GM21423 (cell line): ENCODE measurements around the gene COL15A1.

ENCODE experiments used
- ATAC-seq: cut with Tn5 transposase; IDR thresholded peaks from one replicate; pipeline ENCODE4 v1.9.1; 2021; ENCODE audit warnings: mild to moderate bottlenecking, moderate library complexity; ENCODE audit not compliant: unreplicated experiment

COL15A1 gene

DNA sequence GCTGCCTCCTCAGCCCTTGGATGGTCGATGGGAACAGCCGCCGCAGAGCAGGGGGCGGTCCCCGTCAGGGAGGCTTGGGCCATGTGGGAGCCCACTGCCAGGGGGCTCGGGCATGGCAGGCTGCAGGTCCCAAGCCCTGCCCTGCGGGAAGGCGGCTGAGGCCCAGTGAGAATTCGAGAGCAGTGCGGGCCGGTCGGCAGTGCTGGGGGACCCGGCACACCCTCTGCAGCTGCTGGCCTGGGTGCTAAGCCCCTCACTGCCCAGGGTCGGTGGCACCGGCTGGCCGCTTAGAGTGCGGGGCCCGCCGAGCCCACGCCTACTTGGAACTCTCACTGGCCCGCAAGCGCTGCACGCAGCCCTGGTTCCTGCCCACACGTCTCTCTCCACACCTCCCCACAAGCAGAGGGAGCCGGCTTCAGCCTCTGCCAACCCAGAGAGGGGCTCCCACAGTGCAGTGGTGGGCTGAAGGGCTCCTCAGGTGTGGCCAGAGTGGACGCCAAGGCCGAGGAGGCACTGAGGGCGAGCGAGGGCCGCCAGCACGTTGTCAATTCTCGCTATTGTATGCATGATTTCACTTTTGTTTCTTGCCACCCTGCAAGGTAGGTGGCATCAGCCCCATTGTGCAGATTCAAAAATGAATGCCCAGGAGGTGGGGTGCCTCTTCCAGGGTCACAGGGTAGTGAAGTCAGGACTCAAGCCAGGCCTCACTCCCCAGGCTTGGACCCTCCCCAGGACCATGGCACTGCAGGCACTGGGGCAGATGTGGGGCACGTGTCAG, 48.6 kb downstream of the COL15A1 start:
- no peak for ATAC-seq

DNA sequence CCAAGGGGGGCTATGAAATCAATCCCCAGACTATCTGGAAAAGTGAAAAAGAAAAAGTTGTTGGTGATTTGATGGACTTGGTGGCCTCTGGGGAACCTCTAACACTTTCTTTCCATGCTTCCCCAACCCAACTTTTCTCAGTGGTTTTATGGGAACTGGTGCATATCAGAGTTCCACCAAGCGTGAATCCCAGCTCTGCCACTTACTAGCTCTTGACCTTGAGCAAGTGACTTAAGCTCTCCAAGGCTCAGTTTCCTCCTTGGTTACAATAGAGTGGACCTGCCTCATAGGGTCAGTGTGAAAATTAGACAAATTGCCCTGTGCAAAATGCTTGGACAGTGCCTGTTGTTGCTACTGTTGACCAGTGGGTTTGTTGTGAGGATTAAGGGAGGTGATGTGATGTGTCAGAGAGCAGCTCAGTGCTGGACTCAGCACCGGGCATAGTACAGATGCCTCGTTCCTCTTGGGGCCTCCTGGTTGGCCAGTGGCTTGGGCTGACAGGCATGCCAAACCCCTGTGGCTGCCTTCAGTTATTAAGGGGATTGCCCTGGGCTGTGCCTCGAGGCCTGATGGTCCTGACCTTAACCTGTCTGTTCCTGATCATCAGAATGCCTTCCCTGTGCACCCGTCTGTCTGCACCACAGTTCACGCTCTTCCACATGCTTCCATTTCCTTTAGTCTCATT, 49.3 kb downstream of the COL15A1 start:
- peak; percentile 27 for ATAC-seq

DNA sequence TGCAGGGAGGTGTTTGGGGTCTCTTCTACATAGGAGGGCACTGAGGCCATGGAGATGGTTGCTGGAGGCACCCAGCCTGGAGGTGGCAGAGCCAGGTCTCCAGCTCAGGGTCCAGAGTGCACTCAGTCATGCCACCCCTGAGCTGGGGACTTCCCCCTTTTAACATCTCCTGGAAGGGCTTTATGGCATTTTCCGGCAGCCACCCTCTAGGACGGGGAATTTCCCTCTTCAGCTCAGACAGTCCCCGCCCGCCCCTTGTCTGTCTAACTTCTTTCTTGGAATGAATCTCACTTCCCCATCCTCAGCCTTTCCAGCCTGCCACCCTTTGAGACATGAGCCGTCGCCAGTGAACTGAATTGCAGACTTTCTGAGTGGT, 49.9 kb downstream of the COL15A1 start:
- peak; percentile 82 for ATAC-seq

DNA sequence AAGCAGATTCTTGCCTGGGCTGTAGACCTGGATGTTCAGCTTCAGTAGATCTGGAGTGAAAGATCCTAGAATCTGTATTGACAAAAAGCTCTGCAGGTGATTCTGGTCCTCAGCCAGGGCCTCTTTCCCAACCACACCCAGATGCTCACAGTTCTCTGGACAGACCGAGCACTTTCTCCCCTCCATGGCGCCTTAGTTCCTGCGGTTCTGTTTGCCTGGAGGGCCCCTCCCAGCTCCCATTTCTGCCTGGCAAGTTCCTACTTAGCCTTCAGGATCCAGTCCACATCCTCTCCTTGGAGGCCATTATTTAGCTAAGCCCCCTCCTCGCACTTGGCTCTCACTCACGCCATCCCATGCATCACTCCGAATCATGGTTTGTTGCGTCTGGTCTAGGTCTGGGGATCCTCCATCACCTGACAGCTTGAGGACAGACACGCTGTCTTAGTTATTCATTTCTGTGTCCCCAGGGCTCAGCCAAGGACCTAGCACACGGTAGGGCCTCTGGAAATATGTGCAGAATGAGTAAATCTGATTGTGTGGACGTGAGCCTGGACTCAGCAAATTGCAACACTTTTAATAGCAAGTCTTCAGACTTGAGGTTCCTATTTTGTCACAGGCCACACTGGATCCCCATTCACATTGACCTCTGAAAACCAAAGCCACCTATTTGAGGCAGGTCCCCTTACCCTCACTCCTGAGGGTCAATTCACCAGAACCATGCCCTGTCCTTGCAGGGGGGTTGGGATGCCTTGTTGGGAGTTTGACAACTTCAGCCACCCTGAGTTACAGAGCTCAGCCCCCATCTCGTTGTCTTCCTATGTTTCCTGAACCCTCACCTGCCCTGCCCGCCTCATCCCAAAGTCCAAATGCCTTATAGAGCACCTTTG, 50.7 kb downstream of the COL15A1 start:
- ATAC-seq: no peak

DNA sequence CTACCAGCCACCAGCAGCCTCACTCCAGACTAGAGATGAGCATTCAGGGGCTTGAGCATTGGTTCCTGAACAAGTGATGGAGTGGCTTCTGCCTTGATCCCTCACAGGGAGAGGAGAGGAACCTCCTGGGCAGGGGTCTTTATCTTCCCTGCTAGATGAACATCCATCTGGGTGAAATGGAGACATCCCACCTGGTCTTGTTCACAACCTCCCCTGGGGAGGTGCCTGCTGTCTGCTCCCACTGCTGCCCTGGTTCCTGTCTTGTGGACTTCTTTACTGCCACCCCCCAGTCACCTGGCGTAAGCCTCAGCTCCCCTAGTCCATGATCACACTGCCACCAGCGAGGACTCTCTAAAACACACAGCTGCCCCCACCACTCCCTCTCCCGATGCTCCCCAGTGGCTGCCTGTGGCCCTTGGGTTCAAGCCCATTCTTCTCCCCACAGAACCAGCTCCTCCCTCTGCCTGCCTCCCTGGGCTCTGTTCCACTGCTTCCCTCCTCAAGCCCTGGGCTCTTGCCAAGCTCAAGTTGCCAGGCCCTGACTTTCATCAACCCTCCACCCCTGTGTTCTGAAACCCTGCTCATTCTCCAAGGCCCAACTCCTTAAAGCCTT, 51.5 kb downstream of the COL15A1 start:
- no peak for ATAC-seq

DNA sequence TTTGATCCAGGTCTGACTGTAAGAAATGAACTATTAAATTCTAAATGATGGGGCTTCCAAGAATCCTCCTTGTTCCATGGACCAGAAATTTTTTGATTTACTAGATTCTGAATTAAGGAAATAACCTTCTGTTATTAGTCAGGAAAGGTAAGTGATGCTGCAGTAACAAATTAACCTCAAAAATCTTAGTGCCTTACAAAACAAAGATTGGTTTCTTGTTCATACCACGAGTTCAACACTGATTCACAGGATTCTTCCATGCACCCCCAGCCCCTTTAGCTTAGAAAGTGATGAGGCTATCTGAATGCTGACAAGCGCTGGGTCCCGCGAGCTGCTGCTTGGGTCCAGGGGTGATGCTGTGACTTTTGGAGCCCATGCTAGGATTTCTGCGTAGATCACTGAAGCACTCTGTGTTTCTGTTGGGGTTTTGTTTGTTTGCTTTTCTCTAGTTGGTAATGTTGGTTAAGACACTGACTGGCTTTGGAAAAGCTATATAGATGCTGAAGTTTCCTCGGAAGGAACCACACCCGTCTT, 52.3 kb downstream of the COL15A1 start:
- no peak for ATAC-seq

DNA sequence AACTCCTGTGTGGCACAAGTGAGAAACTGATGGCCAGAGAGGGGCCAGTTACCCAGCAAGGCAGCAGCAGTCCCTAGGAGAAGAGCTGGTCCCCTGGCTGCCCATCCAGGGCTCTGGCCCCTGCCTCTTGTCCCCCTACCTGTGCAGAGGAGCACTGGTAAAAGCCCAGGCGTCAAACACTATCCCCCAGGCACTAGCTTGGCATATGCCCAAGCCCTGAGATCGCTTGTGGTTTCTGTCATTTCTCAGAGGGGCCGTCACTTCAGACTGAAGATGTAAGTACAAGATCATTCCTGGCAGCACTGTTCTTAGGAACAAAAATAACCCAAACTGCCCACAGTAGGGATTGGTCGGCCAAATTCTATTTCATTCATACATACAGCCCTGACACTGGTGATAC, 53.9 kb downstream of the COL15A1 start:
- no peak for ATAC-seq

DNA sequence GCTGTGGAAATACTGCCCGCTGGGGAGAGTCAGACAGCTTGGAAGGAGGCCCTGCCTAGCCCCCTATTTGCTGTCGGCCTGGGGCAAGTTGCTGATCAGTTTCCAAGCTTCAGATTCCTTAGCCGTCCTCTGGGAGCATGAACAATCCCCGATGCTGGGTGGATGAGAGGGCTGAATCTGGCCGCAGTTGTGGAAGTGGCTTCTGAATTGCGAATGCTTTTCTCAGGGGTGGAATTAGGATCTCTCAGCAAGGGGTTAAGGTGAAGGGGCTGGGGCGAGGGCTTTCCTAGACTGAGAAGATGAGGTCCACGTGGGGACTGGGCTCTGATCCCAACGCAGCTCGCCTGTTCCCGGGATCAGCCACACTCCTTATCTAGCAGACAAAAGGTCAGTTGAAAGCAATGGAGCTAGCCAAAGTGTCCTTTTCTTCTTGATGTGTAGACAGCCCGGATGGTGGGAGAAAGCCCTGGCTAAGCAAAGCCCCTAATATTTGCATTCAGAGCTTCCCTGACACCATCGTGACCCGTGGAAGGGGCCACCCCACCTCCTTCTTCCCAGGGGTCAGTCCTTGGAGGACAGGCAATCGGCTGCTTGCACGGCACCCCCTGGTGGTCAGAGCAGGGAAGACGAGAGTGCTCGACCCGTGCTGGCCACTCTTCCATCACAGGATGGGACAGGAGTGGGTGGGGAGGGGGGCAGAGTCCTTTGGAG, 54.9 kb downstream of the COL15A1 start:
- no peak for ATAC-seq

DNA sequence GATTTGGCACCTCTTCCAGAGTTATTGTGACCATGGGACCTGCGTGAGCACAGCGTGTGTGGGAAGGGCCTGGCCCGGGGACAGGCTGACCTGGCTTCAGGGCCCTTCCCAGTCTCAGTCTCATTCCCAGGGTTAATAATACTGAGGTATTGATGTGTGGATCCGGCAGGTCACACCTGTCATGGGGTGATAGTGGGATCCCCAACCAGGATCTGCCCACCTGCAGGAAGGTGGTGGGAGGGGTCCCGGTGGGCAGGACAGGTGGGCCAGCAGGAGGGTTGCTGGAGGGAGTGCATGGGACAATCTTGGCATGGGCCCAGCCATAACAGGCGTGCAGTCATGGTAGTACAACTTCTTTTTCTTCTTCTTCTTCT, 55.4 kb downstream of the COL15A1 start:
- ATAC-seq: no peak

DNA sequence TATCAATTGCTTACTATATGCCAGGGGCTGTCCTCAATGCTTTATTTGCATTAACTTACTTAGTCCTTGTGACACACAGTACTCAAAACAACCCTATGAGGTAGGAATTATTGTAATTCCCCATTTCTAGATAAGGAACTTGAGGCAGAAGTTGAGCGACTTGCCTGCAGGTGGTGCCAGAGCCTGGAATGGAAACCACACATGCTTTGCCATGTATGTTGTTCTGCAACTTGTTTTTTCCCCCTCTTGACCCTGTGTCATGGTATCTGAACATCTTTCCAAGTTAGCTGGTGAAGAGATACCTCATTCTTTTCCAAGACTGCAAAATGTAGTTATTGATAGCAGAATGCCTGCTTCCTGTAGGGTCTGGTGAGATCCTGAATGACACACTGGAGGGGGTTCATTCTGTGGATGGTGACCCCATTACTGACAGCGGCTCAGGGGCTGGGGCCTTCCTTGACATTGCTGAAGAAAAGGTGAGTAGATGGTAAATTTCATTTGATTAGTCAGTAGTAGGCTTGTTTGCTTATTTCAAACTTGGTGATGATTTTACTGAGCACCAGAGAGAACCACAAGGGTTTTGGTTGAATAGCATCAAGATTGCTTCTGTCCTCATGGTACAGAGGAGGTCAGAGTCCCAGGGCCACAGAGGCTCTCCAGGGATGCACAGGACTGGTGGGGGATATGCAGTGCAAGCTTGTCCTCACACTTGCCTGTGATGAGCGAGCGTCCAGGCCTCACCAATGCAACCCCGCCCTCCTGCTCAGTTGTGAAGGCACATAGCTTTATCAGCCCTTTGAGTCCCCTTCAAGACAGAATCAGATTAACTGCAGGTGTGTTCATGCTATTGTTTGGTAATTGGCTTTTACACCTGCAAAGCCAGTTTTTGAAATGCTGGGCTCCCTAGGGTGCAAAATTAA, 57.0 kb downstream of the COL15A1 start:
- peak; percentile 60 for ATAC-seq

DNA sequence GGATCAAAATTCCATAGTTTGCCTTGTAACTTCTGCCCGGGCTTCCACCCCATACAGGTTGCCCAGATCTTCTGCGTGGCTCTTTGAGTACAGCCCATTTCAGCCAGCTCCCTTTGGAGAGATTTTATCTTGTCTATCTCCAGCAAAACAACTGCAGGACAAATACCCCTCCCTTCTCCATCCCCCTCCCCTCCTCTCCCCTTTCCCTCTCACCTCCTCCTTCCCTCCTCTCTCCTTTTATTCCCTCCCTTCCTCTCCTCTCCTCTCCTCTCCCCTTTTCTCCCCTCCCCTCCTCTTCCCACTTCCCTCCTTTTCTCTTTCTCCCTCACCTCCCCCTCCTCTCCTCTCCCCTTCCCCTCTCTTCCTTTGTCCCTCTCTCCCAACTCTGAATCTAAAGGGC, 58.2 kb downstream of the COL15A1 start:
- ATAC-seq: no peak

DNA sequence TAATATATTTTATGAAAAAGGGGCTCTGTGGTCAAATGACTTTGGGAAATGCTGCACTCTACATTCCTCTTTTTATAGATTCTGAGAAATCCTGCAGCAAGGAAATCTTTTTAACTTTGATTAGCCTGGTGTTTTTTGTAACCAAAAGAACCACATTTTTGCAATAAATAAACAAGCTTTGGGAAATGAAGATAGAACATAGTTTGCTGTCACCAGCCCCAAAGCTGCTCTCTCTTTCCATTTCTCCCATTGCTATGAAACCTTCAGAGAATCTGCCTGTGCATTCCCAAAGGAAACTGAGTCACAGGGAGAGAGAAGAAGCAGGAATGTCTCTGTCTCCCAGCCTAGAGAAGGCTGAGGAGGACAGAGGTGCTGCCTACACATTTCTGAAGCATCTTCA, 59.0 kb downstream of the COL15A1 start:
- no peak for ATAC-seq

DNA sequence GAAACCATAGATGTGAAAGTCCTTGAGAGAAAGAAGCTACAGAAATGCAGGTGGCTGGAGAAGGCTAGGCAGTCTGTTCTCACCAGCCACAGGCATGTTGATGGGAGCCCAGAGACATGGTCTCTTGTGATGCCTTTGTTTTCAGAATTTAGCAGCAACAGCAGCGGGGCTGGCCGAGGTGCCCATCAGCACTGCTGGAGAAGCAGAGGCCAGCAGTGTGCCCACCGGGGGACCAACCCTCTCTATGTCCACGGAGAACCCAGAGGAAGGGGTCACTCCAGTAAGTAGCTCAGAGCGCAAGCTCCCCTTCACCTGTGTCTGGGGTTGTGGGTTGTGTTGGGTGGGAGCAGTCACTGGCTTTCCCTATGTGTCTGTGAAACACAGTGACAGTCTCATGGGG, 59.6 kb downstream of the COL15A1 start:
- no peak for ATAC-seq

DNA sequence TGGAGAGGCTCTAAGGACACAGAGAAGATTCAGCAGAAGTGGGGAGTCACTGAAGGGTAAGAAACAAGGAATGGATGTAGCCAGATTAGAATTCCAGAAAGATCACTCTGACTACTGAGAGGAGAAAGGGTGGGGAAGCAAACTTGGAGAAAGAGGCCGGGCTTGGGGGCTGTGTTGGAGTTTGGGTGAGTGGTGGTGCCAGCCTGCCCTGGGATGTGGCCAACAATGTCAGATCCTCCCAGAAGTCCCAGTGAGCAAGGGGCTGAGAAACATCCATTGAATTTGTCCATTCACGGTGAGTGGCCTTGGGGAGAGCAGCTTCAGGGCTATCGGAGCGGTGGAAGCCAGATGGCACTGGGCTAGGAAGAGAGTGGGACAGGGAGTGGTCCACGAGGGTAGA, 60.4 kb downstream of the COL15A1 start:
- ATAC-seq: no peak

DNA sequence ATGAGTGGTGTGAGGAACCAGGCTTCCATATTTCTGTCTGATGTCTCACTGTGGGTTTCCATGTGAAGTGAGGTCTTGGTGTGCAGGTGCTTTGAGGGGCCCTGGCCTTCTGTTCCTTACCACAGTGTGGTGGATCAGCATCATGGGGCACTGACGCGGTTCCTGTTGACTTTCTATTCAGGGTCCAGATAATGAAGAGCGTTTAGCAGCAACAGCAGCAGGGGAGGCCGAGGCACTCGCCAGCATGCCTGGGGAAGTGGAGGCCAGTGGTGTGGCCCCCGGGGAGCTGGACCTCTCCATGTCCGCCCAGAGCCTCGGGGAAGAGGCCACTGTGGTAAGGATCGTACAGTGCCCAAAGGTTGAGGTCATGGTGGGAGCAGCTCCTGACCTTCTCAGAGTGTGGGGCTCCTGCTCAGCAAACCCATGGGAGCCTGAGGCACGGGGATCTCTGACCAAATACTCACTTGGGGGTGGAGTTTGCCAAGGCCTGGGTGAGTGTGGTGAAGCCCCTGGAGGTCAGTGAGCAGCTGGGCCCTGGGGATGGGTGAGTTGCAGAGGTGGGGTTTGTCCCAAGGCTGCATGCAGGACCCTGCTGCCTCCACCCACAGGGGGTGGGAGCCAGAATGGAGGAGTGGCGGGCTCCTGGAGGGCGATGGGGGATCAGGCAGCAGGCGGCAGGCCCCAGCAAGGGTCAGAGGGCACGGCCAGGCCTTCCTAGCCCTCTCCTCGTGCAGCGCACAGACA, 61.2 kb downstream of the COL15A1 start:
- no peak for ATAC-seq

DNA sequence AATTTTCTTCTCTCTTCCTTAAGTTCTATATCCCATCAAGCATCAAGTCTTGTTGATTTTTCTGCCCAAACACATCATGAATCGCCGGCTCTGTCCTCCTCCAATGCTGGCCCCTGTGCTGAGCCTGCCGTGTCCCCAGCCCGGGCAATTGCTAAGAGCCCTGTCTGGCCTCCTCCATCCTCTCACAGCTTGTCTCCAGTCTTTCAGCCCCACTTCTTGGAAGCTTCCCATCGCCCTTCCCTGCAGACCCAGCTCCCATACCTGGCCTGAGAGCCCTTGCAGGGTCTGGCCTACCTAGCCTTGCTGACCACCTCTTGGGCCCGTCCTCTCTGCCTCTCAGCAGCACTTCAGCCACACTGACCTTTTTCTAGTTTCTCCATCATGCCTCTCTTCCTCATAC, 61.9 kb downstream of the COL15A1 start:
- no peak for ATAC-seq

DNA sequence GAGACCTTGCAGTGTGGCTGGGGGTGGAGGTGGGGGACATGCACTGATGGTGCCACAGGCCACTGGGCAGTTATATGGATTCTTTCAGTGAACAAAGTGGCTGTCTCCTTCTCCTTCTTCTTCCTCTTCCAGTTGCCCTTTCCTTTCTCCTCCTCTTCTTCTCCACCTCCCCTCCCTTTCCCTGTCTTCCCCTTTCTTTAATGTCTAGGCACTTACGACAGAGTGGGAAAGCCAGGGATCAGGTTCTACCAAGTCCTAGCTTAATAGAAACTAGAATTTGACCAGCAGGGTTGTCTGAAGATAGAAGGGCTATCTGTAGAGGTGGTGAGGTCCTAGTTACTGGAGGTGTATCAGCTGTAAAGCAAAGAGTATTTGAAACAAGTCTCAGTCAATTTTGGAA, 62.8 kb downstream of the COL15A1 start:
- no peak for ATAC-seq

DNA sequence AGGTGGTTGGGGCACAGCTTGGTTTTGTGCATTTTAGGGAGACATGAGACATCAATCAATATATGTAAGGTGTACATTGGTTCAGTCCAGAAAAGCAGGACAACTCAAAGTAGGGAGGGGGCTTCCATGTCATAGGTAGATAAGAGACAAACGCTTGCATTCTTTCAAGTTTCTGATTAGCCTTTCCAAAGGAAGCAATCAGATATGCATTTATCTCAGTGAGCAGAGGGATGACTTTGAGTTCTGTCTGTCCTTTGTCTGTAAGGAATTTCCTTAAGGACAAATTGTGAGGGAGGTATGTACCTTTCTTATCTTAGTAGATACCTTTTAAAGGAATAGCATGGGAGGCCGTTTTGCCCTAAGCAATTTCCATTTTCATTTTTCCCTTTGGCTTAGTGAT, 63.3 kb downstream of the COL15A1 start:
- no peak for ATAC-seq

DNA sequence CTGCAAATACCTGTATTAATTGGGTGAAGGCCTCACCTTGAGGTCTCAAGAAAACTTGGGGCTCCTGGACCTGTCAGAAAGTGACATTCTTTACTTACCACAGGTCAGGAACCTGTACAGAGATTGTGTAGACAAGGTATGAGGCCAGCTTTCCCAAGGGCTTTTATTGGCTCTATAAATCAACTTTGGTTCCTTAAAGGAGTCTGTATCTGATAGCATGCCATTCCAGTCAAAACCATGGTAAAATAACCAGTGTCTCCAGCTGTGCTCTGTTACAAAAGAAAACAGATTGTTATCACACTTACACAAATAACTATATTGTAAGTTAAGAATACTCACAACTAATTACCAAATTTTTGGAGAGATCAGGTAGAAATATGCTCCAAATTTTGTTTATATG, 64.5 kb downstream of the COL15A1 start:
- no peak for ATAC-seq
